OCI-LY1 (cell line): Measurements from ENCODE around the gene PPP2R2C.

ENCODE experiments used
- H2AFZ ChIP-seq: fragments of 200-600 bp; sonication (generic), shearing (Covaris generic); 2 replicates; pipeline ENCODE4 v1.6.0; 2014; ENCODE audit warnings: antibody characterized with exemption, mild to moderate bottlenecking, low read length
- H3F3A ChIP-seq: fragments of 200-600 bp; sonication (generic), shearing (Covaris generic); 2 replicates; pipeline ENCODE4 v1.6.0; 2014; ENCODE audit warnings: mild to moderate bottlenecking, antibody characterized with exemption, low read length, moderate library complexity; ENCODE audit not compliant: insufficient read depth
- H3K27ac ChIP-seq: fragments of 200-600 bp; sonication (generic); 2 replicates; pipeline ENCODE4 v1.5.1; 2014; ENCODE audit warnings: low read length, mixed run types, mild to moderate bottlenecking, low read depth; ENCODE audit not compliant: poor library complexity, severe bottlenecking
- H3K27me3 ChIP-seq: fragments of 200-600 bp; sonication (generic); 2 replicates; pipeline ENCODE4 v1.6.0; 2014; ENCODE audit warnings: antibody characterized with exemption, mild to moderate bottlenecking, low read length, moderate library complexity; ENCODE audit not compliant: insufficient read depth
- H3K36me3 ChIP-seq: fragments of 200-600 bp; sonication (generic); 2 replicates; pipeline ENCODE4 v1.6.1; 2014; ENCODE audit warnings: mild to moderate bottlenecking, antibody characterized with exemption, low read length, moderate library complexity, mixed read lengths; ENCODE audit not compliant: insufficient read depth
- H3K4me1 ChIP-seq: fragments of 200-600 bp; sonication (generic); 2 replicates; pipeline ENCODE4 v1.5.1; 2014; ENCODE audit warnings: mild to moderate bottlenecking, low read length, moderate library complexity; ENCODE audit not compliant: insufficient read depth, severe bottlenecking
- H3K4me2 ChIP-seq: fragments of 200-600 bp; sonication (generic), shearing (Covaris generic); 2 replicates; pipeline ENCODE4 v1.6.1; 2014; ENCODE audit warnings: low read length
- H3K4me3 ChIP-seq: fragments of 200-600 bp; sonication (generic); 2 replicates; pipeline ENCODE4 v1.5.1; 2014; ENCODE audit warnings: low read length, low read depth, mild to moderate bottlenecking, mixed read lengths; ENCODE audit not compliant: poor library complexity, severe bottlenecking
- H3K79me2 ChIP-seq: fragments of 200-600 bp; shearing (Covaris generic); 2 replicates; pipeline ENCODE4 v1.6.1; 2016; ENCODE audit warnings: mixed run types, low read length, mixed read lengths; ENCODE audit not compliant: insufficient read depth
- H3K9ac ChIP-seq: fragments of 200-600 bp; sonication (generic), shearing (Covaris generic); 2 replicates; pipeline ENCODE4 v1.6.1; 2014; ENCODE audit warnings: mild to moderate bottlenecking, low read length, mixed read lengths
- H3K9me2 ChIP-seq: fragments of 200-600 bp; sonication (generic), shearing (Covaris generic); 2 replicates; pipeline ENCODE4 v1.6.1; 2014; ENCODE audit warnings: low read depth, mild to moderate bottlenecking, low read length, mixed read lengths
- H3K9me3 ChIP-seq: fragments of 200-600 bp; shearing (Covaris generic); 2 replicates; pipeline ENCODE4 v1.6.1; 2014; ENCODE audit warnings: low read length, mixed read lengths
- H4K20me1 ChIP-seq: fragments of 200-600 bp; sonication (generic), shearing (Covaris generic); 2 replicates; pipeline ENCODE4 v1.6.0; 2016; ENCODE audit warnings: mild to moderate bottlenecking, low read length; ENCODE audit not compliant: insufficient read depth
- EZH2 ChIP-seq: fragments of 200-600 bp; sonication (generic), shearing (Covaris generic); IDR thresholded peaks from 2 replicates; pipeline ENCODE4 v1.8.0; 2017; ENCODE audit warnings: borderline replicate concordance, mixed run types, mild to moderate bottlenecking, antibody characterized with exemption, low read length, moderate library complexity, mixed read lengths
- TF ChIP-seq, protein P1 (sequence below): fragments of 200-600 bp; sonication (generic), shearing (Covaris generic); IDR thresholded peaks from 2 replicates; pipeline ENCODE4 v1.5.1; 2017; ENCODE audit warnings: mild to moderate bottlenecking, antibody characterized with exemption, low read length, moderate library complexity, mixed read lengths

Gene PPP2R2C

DNA sequence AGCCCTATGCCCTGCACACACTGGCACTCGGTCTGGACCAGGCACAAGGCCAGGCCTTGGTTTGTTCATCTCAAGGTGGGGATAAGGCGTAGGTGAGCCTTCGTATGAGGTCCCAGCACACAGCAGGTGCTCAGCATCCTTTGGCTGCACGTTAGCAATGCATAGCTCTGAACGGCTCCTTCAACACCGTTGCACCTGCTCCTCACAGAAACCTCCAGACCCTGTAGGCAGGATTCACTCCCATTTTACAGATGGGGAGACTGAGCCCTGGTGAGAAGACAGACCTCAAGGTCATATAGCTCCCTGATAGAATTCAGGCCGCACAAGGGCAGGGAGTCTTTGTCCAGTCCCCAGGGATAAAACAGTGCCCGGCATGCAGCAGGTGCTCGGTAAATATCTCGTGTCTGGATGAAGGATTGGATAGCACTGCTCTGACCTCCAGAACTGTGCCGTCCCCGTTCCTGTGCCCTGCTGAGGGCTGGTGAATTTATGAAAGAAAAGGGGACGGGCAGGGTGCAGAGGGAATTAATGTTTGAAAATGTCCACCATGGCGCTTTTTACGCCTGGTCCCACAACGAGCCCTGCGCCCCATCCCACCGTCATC lies 2.4 kb downstream of the PPP2R2C start:
- H3K79me2 ChIP-seq = no peaks in the 10 kb centered on the region
- no peak overlapping the region for H3K27ac ChIP-seq
- no peaks in the 10 kb centered on the region for H3K9me3 ChIP-seq
- H3K4me2 ChIP-seq = no peak overlapping the region
- no peaks in the 10 kb centered on the region for H3K4me1 ChIP-seq
- H4K20me1 ChIP-seq = no peaks in the 10 kb centered on the region
- H3F3A ChIP-seq = no peaks in the 10 kb centered on the region
- H3K36me3 ChIP-seq = no peaks in the 10 kb centered on the region
- H3K9me2 ChIP-seq = no peaks in the 10 kb centered on the region
- H3K4me3 ChIP-seq = no peak overlapping the region
- TF ChIP-seq EZH2 = no peak
- TF ChIP-seq, protein P1, sequence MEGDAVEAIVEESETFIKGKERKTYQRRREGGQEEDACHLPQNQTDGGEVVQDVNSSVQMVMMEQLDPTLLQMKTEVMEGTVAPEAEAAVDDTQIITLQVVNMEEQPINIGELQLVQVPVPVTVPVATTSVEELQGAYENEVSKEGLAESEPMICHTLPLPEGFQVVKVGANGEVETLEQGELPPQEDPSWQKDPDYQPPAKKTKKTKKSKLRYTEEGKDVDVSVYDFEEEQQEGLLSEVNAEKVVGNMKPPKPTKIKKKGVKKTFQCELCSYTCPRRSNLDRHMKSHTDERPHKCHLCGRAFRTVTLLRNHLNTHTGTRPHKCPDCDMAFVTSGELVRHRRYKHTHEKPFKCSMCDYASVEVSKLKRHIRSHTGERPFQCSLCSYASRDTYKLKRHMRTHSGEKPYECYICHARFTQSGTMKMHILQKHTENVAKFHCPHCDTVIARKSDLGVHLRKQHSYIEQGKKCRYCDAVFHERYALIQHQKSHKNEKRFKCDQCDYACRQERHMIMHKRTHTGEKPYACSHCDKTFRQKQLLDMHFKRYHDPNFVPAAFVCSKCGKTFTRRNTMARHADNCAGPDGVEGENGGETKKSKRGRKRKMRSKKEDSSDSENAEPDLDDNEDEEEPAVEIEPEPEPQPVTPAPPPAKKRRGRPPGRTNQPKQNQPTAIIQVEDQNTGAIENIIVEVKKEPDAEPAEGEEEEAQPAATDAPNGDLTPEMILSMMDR = no peak
- H2AFZ ChIP-seq = no peak overlapping the region
- no peak overlapping the region for H3K9ac ChIP-seq
- H3K27me3 ChIP-seq = no peaks in the 10 kb centered on the region

DNA sequence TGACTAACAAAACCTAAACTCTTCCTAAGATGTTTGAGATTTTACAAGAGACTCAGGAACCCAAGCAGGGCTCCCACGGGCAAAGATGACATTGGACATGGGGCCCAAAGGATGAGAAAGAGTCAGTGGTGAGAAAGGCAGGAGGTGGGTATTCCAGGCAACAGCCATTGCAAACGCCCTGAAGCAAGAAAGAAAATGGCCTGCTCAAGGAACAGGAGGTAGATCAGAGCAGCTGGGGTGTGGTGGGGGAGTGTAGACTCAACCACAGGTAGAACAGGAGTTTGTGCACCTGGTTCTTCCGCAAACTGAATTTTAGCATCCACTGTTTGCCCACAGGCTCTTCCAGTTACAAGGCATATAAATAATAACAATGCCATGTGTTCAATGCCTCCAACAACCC lies 3.3 kb downstream of the PPP2R2C start:
- Histone ChIP-seq H3K27ac (no peak overlapping the region), H3K4me2 (no peak overlapping the region), H2AFZ (no peak overlapping the region), H4K20me1 (no peaks in the 10 kb centered on the region), H3K9me3 (no peaks in the 10 kb centered on the region), H3F3A (no peaks in the 10 kb centered on the region), H3K79me2 (no peaks in the 10 kb centered on the region), H3K4me3 (no peak overlapping the region), H3K27me3 (no peaks in the 10 kb centered on the region), H3K9ac (no peak overlapping the region), H3K4me1 (no peaks in the 10 kb centered on the region), H3K36me3 (no peaks in the 10 kb centered on the region), H3K9me2 (no peaks in the 10 kb centered on the region)
- TF ChIP-seq EZH2 = no peak
- TF ChIP-seq, protein P1 = no peak

DNA sequence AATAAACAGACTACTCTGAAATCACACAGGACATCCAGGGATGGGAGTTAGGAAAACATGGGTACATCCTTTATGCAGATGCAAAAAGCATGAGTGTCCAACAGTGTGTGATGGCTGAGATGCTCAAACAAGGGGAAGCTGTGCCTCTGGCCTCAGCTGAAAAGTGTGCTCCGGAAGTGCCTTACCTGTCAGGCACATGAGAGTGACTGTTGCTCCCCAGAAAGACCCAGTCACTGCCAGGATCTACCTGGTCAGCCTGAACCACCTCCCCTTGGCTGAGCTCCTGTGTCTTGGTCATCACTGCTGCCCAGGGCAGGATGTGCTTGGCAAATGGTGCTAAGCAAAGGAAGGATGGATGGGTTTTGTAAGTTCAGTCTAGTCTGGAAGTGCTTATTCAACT lies 4.0 kb downstream of the PPP2R2C start:
- no peaks in the 10 kb centered on the region for H3K27me3 ChIP-seq

More for the DNA sequence above, 4.0 kb downstream of the PPP2R2C start:
- H3F3A ChIP-seq = no peaks in the 10 kb centered on the region
- no peaks in the 10 kb centered on the region for H3K9me2 ChIP-seq
- H3K9ac ChIP-seq = no peak overlapping the region
- no peaks in the 10 kb centered on the region for H3K4me1 ChIP-seq
- no peaks in the 10 kb centered on the region for H3K79me2 ChIP-seq
- H3K4me3 ChIP-seq = no peak overlapping the region
- no peaks in the 10 kb centered on the region for H4K20me1 ChIP-seq
- H3K4me2 ChIP-seq = no peak overlapping the region
- H3K27ac ChIP-seq = no peak overlapping the region
- TF ChIP-seq, protein P1 = no peak
- TF ChIP-seq EZH2 = no peak
- H3K9me3 ChIP-seq = no peaks in the 10 kb centered on the region
- H3K36me3 ChIP-seq = no peaks in the 10 kb centered on the region
- H2AFZ ChIP-seq = no peak overlapping the region
